ENCODE results near the gene HDGFL3. TPM values are rescaled to one million over a fixed set of nuclear protein-coding genes. Genes with fewer than 3 reads are reported as not detected.
"Not testable (repeated sequence)": the region's sequence is repeated elsewhere in the genome, so short reads cannot be mapped to it uniquely, and the experiment has no call there.

HDGFL3 gene
- total and polyA plus RNA-seq, 7 donors: 2.1 to 83.6 (median 58.0) TPM

DNA sequence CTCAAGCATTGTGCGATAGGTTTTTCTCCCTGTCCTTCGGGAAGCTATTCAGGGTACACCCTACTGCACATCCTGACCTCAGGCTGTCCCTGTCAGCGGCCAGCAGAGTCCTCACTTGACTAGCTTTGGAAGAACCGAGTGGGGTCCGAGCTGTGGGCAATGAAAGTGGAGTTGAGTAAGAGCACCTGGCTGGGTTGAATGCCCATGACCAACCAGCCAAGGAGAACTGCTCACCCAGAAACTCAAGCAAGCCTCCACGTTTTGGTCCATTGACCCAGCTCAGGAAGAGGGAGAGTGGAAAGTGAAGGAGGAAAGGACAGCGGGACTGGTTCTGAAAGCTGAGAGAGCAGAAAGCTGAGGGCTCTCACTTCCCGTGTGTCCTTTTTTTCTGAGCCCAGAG, 36.0 kb upstream of the HDGFL3 start:
- peaks cover 0 to 7% (median 0%) of the 10 kb centered on the region in 4 donors for H3K9me3 ChIP-seq
- peaks cover 0 to 3% (median under 1%) of the 10 kb centered on the region in 4 donors for H3K4me1 ChIP-seq
- TF ChIP-seq POLR2AphosphoS5 (IDR thresholded peaks at IDR 0.05) (no peak), EP300 (IDR thresholded peaks at IDR 0.05) (no peak), POLR2A (IDR thresholded peaks at IDR 0.05) (no peak)
- TF ChIP-seq, protein P1, sequence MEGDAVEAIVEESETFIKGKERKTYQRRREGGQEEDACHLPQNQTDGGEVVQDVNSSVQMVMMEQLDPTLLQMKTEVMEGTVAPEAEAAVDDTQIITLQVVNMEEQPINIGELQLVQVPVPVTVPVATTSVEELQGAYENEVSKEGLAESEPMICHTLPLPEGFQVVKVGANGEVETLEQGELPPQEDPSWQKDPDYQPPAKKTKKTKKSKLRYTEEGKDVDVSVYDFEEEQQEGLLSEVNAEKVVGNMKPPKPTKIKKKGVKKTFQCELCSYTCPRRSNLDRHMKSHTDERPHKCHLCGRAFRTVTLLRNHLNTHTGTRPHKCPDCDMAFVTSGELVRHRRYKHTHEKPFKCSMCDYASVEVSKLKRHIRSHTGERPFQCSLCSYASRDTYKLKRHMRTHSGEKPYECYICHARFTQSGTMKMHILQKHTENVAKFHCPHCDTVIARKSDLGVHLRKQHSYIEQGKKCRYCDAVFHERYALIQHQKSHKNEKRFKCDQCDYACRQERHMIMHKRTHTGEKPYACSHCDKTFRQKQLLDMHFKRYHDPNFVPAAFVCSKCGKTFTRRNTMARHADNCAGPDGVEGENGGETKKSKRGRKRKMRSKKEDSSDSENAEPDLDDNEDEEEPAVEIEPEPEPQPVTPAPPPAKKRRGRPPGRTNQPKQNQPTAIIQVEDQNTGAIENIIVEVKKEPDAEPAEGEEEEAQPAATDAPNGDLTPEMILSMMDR (IDR thresholded peaks at IDR 0.05): no peak
- no peak overlapping the region for H3K4me3 ChIP-seq
- no peak for DNase-seq
- H3K27ac ChIP-seq: no peak overlapping the region
- 72 to 76% methylated on average over 8 of the region's 8 CpGs for WGBS, 2 donors
- H3K27me3 ChIP-seq: peaks cover 0 to 22% (median 7%) of the 10 kb centered on the region in 3 donors
- H3K36me3 ChIP-seq: no peaks in the 10 kb centered on the region
- intact Hi-C loops (cut with DNase I): no loop called here

DNA sequence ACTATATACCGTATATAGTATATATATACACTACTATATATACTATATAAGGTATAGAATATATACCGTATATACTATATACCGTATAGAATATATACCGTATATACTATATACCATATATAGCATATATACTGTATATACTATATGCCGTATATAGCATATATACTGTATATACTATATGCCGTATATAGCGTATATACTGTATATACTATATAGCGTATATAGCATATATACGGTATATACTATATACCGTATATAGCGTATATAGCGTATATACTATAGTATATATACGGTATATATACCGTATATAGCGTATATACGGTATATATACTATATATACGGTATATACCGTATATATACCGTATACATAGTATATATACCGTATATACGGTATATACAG, 22.6 kb upstream of the HDGFL3 start:
- WGBS, 2 donors: 93 to 96% methylated on average over 21 of the region's 21 CpGs
- Histone ChIP-seq H3K27me3 (no peaks in the 10 kb centered on the region), H3K9me3 (no peaks in the 10 kb centered on the region), H3K27ac (no peak overlapping the region), H3K4me1 (no peaks in the 10 kb centered on the region), H3K36me3 (no peaks in the 10 kb centered on the region), H3K4me3 (no peak overlapping the region)
- TF ChIP-seq EP300 (IDR thresholded peaks at IDR 0.05) (no peak), POLR2AphosphoS5 (IDR thresholded peaks at IDR 0.05) (no peak), POLR2A (IDR thresholded peaks at IDR 0.05) (no peak)
- TF ChIP-seq, protein P1 (IDR thresholded peaks at IDR 0.05): no peak
- intact Hi-C loops (cut with DNase I): no loop called here
- no peak for DNase-seq

DNA sequence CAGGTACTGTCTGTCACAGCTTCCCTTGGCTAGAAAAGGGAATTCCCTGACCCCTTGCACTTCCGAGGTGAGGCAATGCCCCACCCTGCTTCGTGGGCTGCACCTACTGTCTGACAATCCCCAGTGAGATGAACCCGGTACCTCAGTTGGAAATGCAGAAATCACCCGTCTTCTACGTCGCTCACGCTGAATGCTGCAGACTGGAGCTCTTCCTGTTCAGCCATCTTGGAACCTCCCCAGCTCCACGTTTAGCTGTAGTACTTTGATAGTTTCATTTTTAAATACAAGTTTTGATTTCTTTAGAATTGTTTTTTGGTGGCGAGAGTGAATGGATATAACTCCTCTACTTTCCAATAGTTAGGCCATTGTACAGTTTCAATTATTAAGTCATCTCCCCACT, 17.8 kb upstream of the HDGFL3 start:
- no peaks in the 10 kb centered on the region for H3K36me3 ChIP-seq
- H3K4me1 ChIP-seq: no peaks in the 10 kb centered on the region
- DNase-seq: no peak
- H3K27ac ChIP-seq: no peak overlapping the region
- 70 to 82% methylated on average over 9 of the region's 9 CpGs for WGBS, 2 donors
- intact Hi-C loops (cut with DNase I): no loop called here
- no peak for TF ChIP-seq EP300 (IDR thresholded peaks at IDR 0.05)
- TF ChIP-seq, protein P1 (IDR thresholded peaks at IDR 0.05): no peak
- no peak for TF ChIP-seq POLR2A (IDR thresholded peaks at IDR 0.05)
- no peak for TF ChIP-seq POLR2AphosphoS5 (IDR thresholded peaks at IDR 0.05)
- no peaks in the 10 kb centered on the region for H3K27me3 ChIP-seq
- no peak overlapping the region for H3K4me3 ChIP-seq
- H3K9me3 ChIP-seq: no peaks in the 10 kb centered on the region

DNA sequence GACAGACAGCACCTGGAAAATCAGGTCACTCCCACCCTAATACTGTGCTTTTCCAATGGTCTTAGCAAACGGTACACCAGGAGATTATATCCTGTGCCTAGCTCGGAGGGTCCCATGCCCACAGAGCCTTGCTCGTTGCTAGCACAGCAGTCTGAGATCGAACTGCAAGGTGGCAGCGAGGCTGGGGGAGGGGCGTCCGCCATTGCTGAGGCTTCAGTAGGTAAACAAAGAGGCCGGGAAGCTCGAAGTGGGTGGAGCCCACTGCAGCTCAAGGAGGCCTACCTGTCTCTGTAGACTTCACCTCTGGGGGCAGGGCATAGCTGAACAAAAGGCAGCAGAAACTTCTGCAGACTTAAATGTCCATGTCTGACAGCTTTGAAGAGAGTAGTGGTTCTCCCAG, 14.2 kb upstream of the HDGFL3 start:
- H3K27me3 ChIP-seq; H3K4me3 ChIP-seq; DNase-seq; H3K36me3 ChIP-seq; H3K27ac ChIP-seq; H3K4me1 ChIP-seq; H3K9me3 ChIP-seq; intact Hi-C loops (cut with DNase I): not testable (repeated sequence)
- 89 to 92% methylated on average over 9 of the region's 9 CpGs for WGBS, 2 donors

DNA sequence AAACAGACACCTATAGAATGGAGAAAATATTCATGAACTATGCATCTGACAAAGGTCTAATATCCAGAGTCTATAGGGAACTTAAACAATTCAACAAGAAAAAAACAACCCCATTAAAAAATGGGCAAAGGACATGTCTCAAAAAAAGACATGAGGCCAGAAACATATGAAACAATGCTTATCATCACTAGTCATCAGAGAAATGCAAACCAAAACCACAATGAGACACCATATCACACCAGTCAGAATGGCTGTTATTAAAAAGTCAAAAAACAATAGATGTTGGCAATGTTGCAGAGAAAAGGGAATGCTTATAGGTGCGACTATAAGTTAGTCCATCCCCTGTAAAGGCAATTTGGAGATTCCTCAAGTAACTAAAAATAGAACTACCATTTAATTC, 11.4 kb upstream of the HDGFL3 start:
- no peak overlapping the region for H3K4me3 ChIP-seq
- no peak for TF ChIP-seq POLR2A (IDR thresholded peaks at IDR 0.05)
- TF ChIP-seq EP300 (IDR thresholded peaks at IDR 0.05): no peak
- TF ChIP-seq, protein P1 (IDR thresholded peaks at IDR 0.05): no peak
- no peak for TF ChIP-seq POLR2AphosphoS5 (IDR thresholded peaks at IDR 0.05)

More for the DNA sequence above, 11.4 kb upstream of the HDGFL3 start:
- DNase-seq: no peak
- H3K27me3 ChIP-seq: no peaks in the 10 kb centered on the region
- no peak overlapping the region for H3K27ac ChIP-seq
- intact Hi-C loops (cut with DNase I): no loop called here
- 92% methylated on average over 1 of the region's 1 CpG for WGBS, 2 donors
- no peaks in the 10 kb centered on the region for H3K9me3 ChIP-seq
- H3K36me3 ChIP-seq: no peaks in the 10 kb centered on the region
- no peaks in the 10 kb centered on the region for H3K4me1 ChIP-seq

All from sigmoid colon (tissue), 7 donors.